HS-5 (cell line): ENCODE results near the gene RASA3.
"Not testable (repeated sequence)": the region's sequence is repeated elsewhere in the genome, so short reads cannot be mapped to it uniquely, and the experiment has no call there.

Source experiments
- DNase-seq: peaks from one replicate; pipeline ENCODE4 v3.0.0-alpha.2; 2012; ENCODE audit warnings: low read depth

Gene RASA3

DNA sequence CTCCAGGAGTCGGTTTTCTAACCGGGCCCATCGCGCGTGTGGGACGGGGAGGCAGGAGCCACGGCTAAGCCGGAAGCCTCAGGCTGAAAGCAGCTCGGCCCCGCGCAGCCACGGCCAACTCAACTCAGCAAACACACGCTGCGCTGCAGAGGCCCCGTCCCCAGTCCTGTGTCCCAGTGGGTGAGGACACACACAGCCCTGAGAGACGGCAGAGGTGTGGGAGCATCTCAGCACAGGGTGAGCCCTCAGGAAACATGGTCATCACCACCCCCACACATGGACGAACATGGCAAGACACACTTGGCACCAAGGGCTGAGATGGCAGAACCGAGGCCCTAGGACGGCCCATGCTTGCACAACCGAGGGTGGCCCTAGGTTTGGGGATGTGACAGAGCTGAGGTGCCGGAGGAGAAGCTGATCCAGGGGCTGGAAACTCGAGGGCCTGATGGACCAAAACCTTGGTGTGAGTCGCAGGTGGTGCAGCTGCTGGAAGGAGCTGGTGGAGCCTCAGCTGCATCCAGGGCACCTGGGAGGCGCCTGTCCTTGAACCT, 129.6 kb downstream of the RASA3 start:
- no peak for DNase-seq

DNA sequence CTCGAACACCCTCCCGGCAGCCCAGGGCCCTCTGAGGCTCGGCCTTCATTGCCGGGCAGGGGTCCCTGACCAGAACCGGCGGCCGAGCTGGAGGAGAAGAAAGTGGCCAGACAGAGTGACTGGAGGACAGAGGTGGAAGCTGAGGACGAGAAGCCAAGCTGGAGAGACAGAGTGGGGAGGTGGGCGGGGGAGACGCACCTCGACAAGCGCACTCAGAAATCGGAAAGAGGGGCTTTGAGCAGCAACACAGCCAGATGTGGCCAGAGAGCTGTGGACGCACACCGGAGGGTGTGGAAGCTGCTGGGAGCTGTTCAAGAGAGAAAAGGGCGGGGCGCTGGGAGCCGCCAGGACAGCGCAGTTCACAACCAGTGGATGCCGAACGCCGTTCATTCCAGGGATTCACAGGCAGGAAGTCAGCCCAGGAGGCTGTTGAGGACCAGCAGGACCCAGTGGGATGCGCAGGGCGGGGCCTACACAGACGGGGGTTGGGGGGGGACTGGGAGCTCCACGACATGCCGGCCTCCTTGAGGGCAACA, 130.3 kb downstream of the RASA3 start:
- DNase-seq: no peak

DNA sequence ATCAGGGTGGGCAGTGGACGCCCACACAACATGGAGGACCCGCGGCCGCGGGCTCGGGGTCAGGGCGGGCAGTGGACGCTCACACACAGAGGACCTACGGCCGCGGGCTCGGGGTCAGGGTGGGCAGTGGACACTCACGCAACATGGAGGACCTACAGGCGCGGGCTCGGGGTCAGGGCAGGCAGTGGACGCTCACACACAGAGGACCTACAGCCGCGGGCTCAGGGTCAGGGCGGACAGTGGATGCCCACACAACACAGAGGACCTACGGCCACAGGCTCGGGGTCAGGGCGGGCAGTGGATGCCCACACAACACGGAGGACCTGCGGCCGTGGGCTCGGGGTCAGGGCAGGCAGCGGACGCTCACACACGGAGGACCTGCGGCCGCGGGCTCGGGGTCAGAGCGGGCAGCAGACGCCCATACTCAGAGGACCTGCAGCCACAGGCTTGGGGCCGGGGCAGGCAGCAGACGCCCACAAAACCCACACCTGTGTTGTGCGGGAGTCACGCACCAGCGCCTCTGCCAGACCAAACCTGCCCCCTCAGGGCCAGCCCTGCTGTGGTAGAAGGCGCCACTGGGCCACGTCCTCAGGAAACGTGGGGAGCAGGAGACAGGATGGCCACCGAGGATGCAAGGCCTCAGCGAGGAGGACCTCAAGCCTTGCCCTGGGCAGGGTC, 131.0 kb downstream of the RASA3 start:
- DNase-seq: no peak

DNA sequence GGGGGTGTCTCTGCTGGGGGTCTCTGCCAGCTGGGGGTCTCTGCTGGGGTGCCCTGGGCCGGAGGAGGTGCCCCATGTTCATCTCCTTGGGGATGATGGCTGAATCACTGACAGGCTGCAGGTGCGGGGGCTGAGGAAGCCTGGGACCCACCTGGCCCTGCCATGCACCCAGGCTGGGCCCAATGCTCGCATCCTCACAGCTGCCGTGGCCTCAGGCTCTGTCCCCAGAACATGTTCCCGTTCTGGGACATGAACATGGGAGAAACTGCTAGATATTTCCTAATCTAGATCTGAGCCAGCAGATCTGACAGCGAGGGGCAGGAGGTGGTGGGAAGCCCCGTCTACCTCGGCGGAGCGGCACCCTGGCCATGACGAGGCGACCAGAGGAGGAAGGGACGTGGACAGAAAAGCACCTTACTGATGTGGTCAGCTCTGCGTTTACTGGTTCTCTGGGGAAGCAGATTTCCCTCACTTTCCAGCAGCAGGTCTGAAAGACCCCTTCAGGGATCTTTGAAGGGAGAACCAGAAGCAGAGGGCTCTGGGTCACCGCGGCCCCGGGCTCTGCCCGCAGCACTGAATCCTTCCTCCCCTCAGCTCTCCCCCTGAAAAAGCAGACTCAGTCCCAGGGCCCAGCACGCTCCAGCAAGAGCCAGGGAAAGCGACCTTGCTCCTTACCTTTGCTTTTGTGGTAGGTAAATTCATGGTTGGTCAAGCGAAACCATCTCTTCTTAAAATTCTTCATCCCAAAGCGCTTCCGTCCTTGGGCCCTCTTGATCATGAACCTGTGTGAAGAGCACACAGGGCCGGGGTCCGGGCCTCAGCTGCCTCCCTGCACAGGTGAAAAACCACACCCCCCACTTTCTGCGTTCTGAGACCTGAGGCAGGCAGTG, 132.0 kb downstream of the RASA3 start:
- no peak for DNase-seq

DNA sequence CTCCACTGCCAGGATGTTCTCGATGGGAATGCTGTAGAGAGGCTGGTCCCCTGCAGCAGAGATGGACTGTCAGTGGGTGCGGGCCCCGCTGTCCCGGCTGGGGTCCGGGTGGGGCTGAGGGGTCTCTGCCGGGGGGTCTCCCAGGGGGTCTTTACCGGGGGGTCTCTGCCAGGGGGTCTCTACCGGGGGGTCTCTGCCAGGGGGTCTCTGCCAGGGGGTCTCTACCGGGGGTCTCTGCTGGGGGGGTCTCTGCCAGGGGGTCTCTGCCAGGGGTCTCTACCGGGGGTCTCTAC, 132.9 kb downstream of the RASA3 start:
- DNase-seq: no peak

DNA sequence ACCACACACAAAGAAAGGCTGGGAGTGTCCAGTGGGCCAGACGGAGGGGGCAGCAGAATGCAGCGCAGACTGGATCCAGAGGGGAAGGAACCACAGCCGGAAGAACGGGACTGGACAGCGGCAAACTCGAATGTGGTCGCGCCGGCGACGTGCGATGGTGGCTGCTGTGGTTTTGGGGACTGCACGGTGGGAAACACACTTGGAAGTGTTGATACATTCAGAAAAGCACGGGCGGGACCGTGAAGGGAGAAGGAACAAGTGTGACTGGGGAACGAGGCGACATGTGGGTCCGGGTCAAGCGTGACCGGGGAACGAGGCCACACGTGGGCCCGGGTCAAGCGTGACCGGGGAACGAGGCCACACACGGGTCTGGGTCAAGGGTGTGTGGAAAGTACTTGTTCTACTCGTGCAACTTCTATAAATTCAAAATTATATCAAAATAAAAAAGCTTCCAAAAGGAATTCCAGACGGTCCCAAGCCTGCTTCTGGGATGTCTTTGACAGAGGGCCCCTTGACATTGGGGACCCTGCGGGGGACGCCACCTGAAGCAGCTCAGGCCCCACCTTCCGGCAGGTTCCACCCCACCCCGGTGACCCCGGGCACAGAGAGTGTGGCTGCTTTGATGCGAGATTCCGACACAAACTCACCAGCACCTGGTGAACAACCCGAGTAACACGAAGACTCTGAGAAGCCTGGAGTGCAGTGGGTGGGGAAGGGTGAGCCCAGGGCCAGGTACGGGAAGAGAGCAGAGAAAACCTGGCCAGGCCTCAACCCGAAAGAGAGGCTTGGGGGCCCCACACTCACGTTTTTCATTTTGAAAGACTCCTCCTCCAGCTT, 133.4 kb downstream of the RASA3 start:
- DNase-seq: no peak

DNA sequence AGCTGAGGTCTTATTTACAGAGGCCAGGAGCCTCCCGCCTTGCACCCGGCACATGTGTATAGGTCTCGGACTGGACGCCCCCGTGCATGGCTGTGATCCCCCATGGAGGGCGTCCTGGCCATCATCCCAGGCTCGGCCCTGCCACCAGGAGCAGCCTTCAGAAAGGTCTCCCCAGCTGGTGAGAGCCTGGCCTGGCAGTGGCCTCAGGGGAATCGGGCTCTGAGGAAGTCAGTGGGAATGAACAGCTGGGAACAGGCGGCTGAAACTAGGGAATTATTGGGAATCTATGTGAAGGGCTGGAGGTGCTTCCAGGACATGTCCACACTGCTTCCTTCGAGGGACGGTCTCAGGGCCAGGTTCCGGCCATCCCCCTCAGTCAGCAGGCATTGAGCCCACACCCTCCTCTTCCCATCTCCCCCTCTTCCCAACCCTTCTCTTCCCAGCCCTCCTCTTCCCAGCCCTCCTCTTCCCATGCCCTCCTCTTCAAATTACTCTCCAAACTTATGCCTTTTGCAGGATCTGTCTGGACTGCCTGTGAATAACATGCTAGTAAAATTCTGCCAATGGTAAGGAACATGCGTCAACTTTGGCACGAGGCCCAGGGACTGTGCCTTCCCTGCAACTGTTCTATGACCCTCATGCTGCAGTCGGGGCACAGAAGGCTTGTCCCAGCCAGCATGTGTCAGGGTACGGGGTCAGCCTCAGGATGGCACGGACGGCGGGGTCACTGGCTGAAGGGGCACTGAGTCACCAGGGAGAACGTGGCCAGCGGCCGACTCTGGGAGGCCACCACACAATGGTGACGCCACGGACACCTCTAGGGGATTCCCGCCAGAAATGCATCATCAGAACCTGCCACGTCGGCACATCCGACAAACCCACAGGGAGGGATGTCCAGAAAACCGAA, 134.3 kb downstream of the RASA3 start:
- DNase-seq: no peak

DNA sequence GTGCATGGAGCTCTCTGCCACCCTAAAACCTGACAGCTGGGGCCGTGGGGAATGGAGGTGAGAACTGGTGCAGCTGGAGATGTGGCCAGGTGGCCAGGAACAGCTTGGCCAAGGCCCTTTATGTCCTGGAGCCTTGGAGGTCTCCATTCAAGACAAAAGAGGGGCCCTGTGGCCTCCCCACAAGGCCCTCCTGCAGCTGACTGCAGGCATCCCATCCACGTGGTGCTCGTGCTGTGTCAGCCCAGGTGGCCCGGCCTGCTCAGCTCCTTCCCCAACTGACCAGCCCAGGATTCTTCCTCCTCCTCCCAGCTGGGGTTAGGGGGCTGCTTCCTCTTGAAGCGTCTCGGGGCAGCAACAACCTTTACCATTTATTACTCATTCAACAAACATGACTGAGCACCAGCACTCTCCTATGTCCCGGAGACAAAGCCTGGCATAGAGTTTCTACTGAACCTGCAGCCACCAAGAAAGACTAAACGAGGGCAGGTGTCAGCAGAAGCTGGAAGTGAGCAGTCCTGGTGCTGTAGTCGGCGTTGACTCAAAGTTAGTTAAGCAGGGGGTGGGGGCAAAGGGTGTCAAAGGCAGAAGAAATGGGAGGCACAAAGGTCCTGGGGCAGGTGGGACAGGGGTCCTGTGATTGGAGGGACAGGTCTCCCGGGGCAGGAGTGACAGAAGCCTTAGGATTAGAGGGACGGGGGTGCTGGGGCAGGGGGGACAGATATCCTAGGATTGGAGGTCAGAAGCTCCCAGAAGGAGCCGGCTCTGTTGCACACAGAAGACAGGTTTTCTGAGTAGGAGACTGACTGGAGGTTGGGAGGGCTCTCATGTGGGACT, 135.3 kb downstream of the RASA3 start:
- no peak for DNase-seq

DNA sequence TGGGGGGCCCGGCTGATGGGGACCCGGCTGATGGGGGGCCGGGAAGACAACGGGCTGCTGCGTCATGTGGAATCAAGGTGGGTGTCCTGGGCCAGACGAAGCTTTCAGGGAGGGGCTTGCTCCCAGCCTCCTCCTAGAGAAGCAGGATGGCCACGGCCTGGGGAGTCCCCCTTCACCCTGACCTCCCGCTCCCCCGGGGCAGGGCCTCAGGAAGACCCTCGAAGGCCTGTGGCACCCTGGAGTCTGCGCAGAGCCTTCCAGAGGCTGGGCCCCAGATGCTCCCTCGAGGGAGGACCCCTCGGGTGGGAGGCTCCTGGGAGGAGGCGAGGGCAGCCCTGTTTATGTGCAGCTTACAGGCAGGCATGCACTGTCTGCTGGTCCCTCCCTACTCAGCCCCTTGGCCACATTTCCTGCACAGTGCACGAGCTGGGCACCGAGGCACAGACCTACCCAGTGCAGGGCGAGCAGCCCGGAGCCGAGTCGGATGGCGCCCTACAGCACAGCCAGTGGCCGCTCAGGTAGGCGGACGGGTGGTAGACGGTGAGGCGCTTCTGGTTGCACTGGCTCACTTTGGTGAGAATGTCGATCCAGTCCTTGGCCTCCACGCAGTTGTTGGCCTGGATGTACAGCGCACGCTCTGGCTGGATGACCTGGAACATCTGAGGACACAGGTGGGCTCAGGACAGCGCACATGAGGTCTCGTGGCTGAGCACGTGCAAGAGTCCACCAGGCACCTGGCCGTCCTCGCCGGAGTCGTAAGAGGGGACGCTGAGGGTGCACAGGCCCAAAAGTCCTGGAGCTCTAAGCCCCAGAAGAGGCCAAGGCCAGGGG, 136.1 kb downstream of the RASA3 start:
- no peak for DNase-seq

DNA sequence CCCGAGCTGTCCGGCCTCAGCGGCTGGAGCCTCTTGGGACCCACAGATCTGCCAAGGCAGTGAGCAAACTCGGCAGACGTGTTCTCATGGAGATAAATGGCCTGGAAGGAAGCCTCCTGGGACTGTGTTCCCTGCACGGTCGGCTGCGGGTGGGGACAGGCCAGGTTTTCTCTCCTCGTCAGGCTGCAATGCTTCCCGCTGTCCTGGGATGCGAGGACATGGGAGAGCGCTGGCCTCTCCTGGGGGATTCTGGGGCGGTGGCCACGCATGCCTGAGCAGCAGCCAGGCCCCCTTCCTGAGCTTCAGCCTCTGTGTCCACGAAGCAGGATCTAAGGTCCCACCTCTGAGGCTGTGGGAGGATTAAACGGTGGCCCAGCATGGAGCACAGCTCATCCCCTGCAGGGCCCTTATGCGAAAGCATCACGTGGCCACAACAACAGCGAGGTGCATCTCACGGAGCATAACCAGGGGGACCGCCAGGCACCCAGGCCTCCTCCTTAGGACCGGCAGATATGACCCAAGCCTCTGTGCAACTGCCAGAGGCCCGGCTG, 137.3 kb downstream of the RASA3 start:
- DNase-seq: no peak

DNA sequence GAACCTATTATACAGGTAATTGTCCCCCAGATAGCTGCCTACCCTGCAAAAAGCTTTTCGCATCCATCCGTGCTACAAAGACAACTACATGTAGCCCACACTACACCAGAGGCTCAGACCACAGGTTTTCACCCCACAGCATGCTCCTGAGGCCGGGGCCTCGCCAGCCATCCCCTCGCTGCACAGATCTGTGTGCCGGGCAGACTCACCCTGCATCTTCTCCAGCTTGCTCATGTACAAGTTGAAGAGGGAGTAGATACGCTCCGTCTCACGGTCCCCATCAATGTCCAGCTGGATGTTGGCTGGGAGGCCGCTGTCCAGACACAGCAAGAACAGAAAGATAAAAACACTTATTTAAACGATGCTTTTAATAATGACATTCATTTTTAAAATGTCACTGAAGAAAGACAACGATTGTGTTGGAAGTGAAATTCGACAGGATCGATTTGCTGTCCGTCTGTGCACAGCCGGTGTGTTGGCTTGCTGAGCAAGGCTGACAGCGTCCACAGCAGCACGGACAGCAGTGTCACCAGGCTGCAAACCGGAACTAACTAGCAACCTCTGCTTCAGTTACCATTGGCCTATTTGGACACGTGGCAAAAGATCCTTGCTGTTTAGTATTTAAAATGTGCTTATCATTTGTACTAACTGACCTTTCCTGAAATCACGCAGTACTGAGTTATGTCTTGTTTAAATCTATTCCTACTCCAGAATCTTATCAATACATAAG, 140.0 kb downstream of the RASA3 start:
- DNase-seq: no peak

DNA sequence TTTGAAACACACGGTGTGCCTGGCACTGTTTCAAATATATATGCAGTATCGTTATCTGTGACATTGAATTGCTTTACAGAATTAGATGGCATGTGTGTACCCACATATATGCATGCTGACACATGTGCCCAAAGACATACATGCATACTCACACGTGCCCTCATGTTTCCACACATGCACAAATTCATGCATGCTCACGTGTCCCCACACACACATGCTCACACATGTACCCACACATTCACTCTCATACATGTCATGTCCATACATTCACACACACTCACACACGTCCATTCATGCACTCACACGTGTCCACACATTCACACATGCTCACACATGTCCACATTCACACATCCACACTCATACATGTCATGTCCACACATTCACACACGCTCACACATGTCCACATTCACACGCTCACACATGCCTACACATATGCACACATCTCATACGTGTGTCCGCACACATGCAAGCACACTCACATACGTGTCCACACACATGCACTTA, 140.7 kb downstream of the RASA3 start:
- no peak for DNase-seq

DNA sequence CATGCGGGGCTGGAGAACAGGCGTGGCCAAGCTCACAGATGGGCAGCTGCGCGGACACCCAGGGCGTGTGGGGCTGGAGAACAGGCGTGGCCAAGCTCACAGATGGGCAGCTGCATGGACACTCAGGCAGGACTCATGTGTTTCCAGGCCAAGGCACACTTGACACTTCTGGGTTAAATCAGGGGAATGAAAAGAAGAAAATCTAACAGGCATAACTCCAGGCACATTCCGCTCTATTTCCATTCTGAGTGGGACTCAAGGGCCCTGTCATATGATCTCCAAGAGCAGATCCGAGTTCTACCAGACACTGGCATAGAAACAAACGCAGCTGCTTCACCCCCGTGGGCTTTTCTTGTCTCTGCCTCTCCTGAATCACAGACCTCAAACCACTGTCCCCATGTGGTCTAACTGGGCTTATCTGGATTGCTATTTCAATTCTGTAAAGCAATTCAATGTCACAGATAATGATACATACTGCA, 141.2 kb downstream of the RASA3 start:
- DNase-seq: no peak

DNA sequence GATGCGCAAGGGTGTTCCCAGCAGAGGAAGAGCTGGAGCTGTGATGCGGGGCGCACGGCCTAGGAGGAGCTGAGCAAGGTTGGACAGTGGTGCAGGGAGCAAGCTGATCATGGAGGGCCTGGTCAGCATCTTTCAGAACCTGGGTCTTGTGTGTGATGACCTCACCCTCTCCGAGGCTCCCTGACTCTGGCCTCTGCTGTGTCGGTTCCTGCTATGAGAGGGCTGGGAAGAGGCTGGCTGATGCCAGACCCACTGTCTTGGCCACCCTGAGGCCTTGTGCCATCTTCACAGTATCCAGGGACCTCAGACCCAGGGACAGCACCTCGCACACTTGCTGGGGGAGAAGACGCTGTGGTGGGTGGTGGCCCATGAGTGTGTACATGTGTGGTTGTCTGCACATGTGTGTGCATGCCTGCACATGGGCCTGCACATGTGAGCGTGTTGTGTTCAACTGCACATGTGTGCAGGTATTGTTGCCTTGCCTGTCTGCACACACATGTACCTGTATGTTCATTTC, 142.0 kb downstream of the RASA3 start:
- DNase-seq: no peak

DNA sequence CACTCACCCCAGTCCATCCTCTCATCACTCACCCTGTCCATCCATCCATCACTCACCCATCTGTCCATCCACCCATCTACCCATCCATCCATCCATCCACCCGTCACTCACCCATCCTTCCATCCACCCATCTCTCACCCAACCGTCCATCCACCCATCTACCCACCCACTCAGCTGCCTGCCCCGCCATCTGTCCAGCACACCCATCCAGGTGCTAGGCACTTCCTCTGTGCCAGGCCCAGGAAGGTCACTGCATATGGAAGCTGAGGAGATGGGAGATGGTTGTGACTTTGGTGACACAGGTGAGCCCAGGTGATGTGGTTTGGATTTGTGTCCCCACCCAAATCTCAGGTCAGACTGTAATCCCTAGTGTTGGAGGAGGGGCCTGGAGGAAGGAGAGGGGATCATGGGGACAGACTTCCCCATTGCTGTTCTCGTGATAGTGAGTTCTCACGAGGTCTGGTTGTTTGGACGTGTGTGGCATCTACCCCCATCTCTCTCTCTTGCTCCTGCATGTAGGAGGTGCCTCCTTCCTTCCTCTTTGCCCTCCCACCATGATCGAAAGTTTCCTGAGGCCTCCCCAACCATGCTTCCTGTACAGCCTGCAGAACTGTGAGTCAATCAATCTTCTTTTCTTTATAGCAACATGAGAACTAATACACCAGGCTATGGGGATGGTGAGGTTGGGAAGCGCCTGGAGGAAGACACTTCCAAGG, 142.7 kb downstream of the RASA3 start:
- no peak for DNase-seq

DNA sequence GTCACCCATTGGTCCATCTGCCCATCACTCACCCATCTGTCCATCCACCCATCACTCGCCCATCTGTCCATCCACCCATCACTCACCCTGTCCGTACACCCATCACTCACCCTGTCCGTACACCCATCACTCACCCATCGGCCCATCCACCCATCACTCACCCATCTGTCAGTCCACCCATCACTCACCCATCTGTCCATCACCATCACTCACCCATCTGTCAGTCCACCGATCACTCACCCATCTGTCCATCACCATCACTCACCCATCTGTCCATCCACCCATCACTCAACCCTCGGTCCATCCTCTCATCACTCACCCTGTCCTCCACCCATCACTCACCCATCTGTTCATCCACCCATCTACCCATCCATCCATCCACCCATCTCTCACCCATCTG, 143.6 kb downstream of the RASA3 start:
- not testable (repeated sequence) for DNase-seq

DNA sequence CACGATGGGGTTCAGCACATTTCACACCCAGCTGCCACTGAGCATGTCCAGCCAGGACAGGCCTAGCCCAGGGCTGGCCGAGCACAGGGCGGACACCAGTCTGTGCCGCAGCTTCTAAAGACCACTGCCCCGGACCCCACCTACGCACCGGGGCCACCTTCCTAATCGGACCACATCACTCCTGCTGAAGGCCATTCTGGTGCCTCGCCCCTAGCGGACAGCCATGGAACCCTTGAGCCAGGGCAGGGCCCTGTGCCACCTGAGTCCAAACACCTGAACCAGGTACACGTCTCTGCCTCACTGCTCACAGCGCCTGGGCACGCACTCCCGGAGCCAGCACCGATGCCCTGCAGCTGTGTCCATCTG, 150.1 kb downstream of the RASA3 start:
- DNase-seq: no peak
